HepG2 (cell line): ENCODE measurements around the gene HDAC10. TPM values are rescaled to one million over a fixed set of nuclear protein-coding genes. Genes with fewer than 3 reads are reported as not detected.
A peak's percentile ranks its signal among the peaks of the same experiment; 100 is the strongest.

ENCODE experiments used
- AGO1 ChIP-seq: fragments of 200-400 bp; formaldehyde crosslinking; IDR thresholded peaks from 2 replicates; pipeline ENCODE4 v1.6.1; 2017; ENCODE audit warnings: mild to moderate bottlenecking, low read depth, low read length, moderate library complexity; ENCODE audit not compliant: poor library complexity, severe bottlenecking
- EEA1 ChIP-seq: sonication (generic); formaldehyde crosslinking; IDR thresholded peaks from 2 replicates; pipeline ENCODE4 v1.5.1; 2020; ENCODE audit warnings: mild to moderate bottlenecking, missing genetic modification reagents, borderline replicate concordance
- GFI1 ChIP-seq: sonication (generic); formaldehyde crosslinking; IDR thresholded peaks from 2 replicates; pipeline ENCODE4 v1.5.0; 2020; ENCODE audit warnings: missing genetic modification reagents, mild to moderate bottlenecking, borderline replicate concordance
- MAX ChIP-seq: IDR thresholded peaks from 2 replicates; pipeline ENCODE4 v1.6.1; 2012; ENCODE audit warnings: inconsistent platforms
- MTF2 ChIP-seq: sonication (generic); formaldehyde crosslinking; IDR thresholded peaks from 2 replicates; pipeline ENCODE4 v1.5.0; 2020; ENCODE audit warnings: missing genetic modification reagents, borderline replicate concordance
- MXD4 ChIP-seq: IDR thresholded peaks from 2 replicates; pipeline ENCODE4 v1.6.1; 2016; ENCODE audit warnings: mild to moderate bottlenecking, missing biosample characterization, missing genetic modification reagents
- NFKB2 ChIP-seq: sonication (generic); formaldehyde crosslinking; IDR thresholded peaks from 2 replicates; pipeline ENCODE4 v1.4.0; 2020; ENCODE audit warnings: missing genetic modification reagents, borderline replicate concordance
- SP4 ChIP-seq: sonication (generic); formaldehyde crosslinking; IDR thresholded peaks from 2 replicates; pipeline ENCODE4 v1.8.1; 2023; ENCODE audit warnings: mild to moderate bottlenecking, missing genetic modification reagents
- THAP8 ChIP-seq: sonication (generic); formaldehyde crosslinking; IDR thresholded peaks from 2 replicates; pipeline ENCODE4 v1.5.1; 2020; ENCODE audit warnings: missing genetic modification reagents, mild to moderate bottlenecking, borderline replicate concordance
- U2AF2 ChIP-seq: fragments of 200-400 bp; formaldehyde crosslinking; IDR thresholded peaks from 2 replicates; pipeline ENCODE4 v1.6.1; 2017; ENCODE audit warnings: low read depth, mild to moderate bottlenecking, low read length
- ZBTB43 ChIP-seq: sonication (generic); formaldehyde crosslinking; conservative IDR thresholded peaks from 2 replicates; pipeline ENCODE4 v1.4.0; 2020; ENCODE audit warnings: missing genetic modification reagents
- ZNF12 ChIP-seq: sonication (generic); formaldehyde crosslinking; IDR thresholded peaks from 2 replicates; pipeline ENCODE4 v1.5.0; 2020; ENCODE audit warnings: missing genetic modification reagents
- ZNF282 ChIP-seq: fragments of 450-650 bp; IDR thresholded peaks from 2 replicates; pipeline ENCODE4 v1.6.1; 2018; ENCODE audit not compliant: partially characterized antibody
- ZNF367 ChIP-seq: sonication (generic); formaldehyde crosslinking; IDR thresholded peaks from 2 replicates; pipeline ENCODE4 v1.4.0; 2020; ENCODE audit warnings: missing genetic modification reagents, borderline replicate concordance
- ZNF589 ChIP-seq: sonication (generic); formaldehyde crosslinking; conservative IDR thresholded peaks from 2 replicates; pipeline ENCODE4 v1.8.0; 2022; ENCODE audit warnings: mild to moderate bottlenecking, moderate library complexity, missing genetic modification reagents
- ZNF891 ChIP-seq: sonication (generic); formaldehyde crosslinking; IDR thresholded peaks from 2 replicates; pipeline ENCODE4 v1.5.0; 2020; ENCODE audit warnings: mild to moderate bottlenecking, missing genetic modification reagents
- ZSCAN21 ChIP-seq: sonication (generic); formaldehyde crosslinking; IDR thresholded peaks from 2 replicates; pipeline ENCODE4 v1.8.0; 2022; ENCODE audit warnings: mild to moderate bottlenecking, missing genetic modification reagents, moderate library complexity, borderline replicate concordance
- polyA plus RNA-seq, 8 experiments: library from polyadenylated mRNA; depleted of rRNA in 3 of 8; stranded (reverse) in 7 of 8; unstranded in 1 of 8; fragments of >200 nt; fragmentation: Illumina TruSeq in 4 of 8; extraction: Trizol in 4 of 8; gene quantifications; 2 replicates each; pipeline versions ENCODE4 v1.2.1 to v1.2.3, GENCODE V29; 2011 to 2016; ENCODE audit warnings: low read depth in 4 of 8, missing spikeins in 1 of 8, mixed read lengths in 1 of 8; ENCODE audit not compliant: insufficient read depth in 1 of 8
- total RNA-seq, 5 experiments: library from RNA; depleted of rRNA; stranded (reverse); fragments of >200 nt; fragmentation: Illumina TruSeq; extraction: Trizol; gene quantifications; 2 replicates each; pipeline ENCODE4 v1.2.3, GENCODE V29; 2016; ENCODE audit warnings: low read depth in 1 of 5
- TF ChIP-seq, protein P1 (sequence below), 2 experiments: sonication (generic) in 1 of 2; formaldehyde crosslinking in 1 of 2; IDR thresholded peaks; 2 replicates each; pipeline versions ENCODE4 v1.4.0 to v1.6.1; 2016 to 2020; ENCODE audit warnings: borderline replicate concordance in 1 of 2, low read depth in 1 of 2, mild to moderate bottlenecking in 1 of 2, missing genetic modification reagents in 1 of 2
- TF ChIP-seq, protein P2 (sequence below): IDR thresholded peaks from 2 replicates; pipeline ENCODE4 v1.6.1; 2016; ENCODE audit warnings: low read depth, control low read depth

HDAC10 gene
- total and polyA plus RNA-seq, 2 of the 13 experiments (the other 11 are each of a cell fraction or from before 2014, with no cell fraction given): 13.9 to 14.9 TPM

DNA sequence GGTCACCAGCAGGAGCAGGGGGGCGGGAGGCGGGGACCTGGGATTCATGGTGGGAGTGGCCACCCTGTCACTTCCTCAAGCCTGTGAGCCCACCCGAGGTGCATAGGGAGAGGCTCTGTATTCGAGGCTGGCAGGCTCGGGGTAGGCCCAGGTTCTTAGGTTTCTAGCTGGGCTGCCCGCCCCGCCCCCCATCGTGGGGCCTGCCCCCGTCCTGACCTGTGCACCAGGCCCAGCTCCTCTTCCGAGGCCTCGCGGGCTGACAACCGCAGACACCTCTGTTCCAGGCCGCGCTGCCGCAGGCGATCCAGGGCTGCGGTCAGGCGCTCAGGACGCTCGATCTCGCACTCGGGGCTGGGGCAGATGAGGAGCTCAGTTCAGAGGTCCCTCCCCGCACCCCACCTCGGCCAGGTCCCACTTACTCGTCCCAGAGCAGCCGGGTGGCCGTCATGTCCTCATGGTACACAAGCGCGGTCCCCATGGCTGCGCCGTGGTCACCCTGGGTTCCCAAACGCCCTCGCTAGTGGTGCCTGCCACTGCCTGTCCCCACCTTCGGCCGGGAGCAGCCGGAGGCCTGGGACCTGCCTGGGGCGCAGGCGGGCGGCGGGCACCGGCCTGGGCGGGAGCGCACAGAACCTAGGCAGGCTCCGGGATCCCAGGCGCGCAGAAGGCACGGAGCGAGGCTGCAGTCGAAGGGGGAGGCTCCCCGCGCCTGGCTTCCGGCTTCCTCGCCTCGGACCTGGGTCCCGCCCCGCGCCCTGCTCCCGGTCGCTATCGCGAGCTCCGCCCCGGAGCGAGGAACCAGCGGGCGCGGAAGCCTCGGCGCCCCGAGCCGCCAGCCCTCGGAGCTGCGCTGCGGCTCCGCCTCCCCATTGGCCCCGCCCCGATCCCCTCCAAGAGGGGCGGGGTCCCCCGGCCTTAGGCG lies at the start of gene HDAC10 (continued):
- TF ChIP-seq, protein P1, sequence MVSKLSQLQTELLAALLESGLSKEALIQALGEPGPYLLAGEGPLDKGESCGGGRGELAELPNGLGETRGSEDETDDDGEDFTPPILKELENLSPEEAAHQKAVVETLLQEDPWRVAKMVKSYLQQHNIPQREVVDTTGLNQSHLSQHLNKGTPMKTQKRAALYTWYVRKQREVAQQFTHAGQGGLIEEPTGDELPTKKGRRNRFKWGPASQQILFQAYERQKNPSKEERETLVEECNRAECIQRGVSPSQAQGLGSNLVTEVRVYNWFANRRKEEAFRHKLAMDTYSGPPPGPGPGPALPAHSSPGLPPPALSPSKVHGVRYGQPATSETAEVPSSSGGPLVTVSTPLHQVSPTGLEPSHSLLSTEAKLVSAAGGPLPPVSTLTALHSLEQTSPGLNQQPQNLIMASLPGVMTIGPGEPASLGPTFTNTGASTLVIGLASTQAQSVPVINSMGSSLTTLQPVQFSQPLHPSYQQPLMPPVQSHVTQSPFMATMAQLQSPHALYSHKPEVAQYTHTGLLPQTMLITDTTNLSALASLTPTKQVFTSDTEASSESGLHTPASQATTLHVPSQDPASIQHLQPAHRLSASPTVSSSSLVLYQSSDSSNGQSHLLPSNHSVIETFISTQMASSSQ (IDR thresholded peaks at IDR 0.05; ENCODE audit: low read depth): no peak
- TF ChIP-seq, protein P1 (CRISPR knock-in tag; IDR thresholded peaks at IDR 0.05; ENCODE audit: borderline replicate concordance): 0 out of 2 replicates have a peak, but pooled peaks have one; percentile 37
- TF ChIP-seq AGO1 (peak; percentile 97), GFI1 (CRISPR knock-in tag) (peak; percentile 5; the same call in 1 of the 2 replicates), ZNF12 (CRISPR knock-in tag) (0 out of 2 replicates have a peak, but pooled peaks have one; percentile 14), MAX (peak; percentile 67), SP4 (CRISPR knock-in tag) (peak; percentile 81), ZBTB43 (CRISPR knock-in tag) (0 out of 2 replicates have a peak, but pooled peaks have one; percentile 45), ZNF589 (no peak), MXD4 (CRISPR knock-in tag) (no peak), ZNF891 (peak; percentile 78), ZNF367 (CRISPR knock-in tag) (no peak; the same call in 1 of the 2 replicates), ZNF282 (no peak), U2AF2 (no peak), NFKB2 (peak; percentile 33; the same call in 1 of the 2 replicates), EEA1 (CRISPR knock-in tag) (peak; percentile 82; the same call in 1 of the 2 replicates), MTF2 (CRISPR knock-in tag) (peak; percentile 92; the same call in 1 of the 2 replicates), THAP8 (CRISPR knock-in tag) (0 out of 2 replicates have a peak, but pooled peaks have one; percentile 71), ZSCAN21 (CRISPR knock-in tag) (peak; percentile 40; the same call in 1 of the 2 replicates)
- TF ChIP-seq, protein P2, sequence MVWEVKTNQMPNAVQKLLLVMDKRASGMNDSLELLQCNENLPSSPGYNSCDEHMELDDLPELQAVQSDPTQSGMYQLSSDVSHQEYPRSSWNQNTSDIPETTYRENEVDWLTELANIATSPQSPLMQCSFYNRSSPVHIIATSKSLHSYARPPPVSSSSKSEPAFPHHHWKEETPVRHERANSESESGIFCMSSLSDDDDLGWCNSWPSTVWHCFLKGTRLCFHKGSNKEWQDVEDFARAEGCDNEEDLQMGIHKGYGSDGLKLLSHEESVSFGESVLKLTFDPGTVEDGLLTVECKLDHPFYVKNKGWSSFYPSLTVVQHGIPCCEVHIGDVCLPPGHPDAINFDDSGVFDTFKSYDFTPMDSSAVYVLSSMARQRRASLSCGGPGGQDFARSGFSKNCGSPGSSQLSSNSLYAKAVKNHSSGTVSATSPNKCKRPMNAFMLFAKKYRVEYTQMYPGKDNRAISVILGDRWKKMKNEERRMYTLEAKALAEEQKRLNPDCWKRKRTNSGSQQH (CRISPR knock-in tag): 0 out of 2 replicates have a peak, but pooled peaks have one; percentile 71
